Measurements from ENCODE around the gene NFAM1. TPM values are rescaled to one million over a fixed set of nuclear protein-coding genes. Genes with fewer than 3 reads are reported as not detected.

The NFAM1 gene, protein sequence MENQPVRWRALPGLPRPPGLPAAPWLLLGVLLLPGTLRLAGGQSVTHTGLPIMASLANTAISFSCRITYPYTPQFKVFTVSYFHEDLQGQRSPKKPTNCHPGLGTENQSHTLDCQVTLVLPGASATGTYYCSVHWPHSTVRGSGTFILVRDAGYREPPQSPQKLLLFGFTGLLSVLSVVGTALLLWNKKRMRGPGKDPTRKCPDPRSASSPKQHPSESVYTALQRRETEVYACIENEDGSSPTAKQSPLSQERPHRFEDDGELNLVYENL
- 1 to 10 TPM in 1 of 2 donors, under 1 TPM in 1; 0.74 to 3.5 TPM for total RNA-seq

DNA sequence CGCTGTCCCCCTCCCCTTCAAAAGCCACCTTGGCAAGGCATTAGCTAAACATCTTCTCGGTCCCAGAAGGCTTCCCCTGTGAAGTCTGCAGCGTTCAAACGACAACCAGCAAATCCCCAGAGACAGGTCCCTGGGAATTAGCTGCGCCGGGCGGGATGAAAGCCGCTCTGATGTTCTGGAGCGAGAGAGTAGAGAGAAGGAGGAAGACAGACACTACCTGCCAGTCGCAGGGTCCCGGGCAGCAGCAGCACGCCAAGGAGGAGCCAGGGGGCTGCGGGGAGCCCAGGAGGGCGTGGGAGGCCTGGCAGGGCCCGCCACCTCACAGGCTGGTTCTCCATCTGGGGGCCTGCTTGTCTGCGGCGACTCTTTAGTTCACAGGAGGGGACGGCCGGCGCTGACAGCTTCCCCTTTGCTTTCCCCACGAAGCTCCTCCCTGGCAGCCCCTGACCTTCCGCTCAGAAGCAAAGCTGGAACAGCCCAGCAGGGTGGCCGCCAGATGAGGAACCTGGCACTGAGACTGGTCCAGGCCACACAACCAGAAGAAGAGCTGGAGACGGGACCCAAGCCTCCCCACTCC is at the start of gene NFAM1:
NFAM1 (minus strand) TSS at position 384 of the 577 bp plus-strand sequence; CDS start at position 338, 46 bp downstream.
- peaks cover 0 to 9% of the 10 kb centered on the region in 2 donors for H3K4me1 ChIP-seq
- TF ChIP-seq, protein P1, sequence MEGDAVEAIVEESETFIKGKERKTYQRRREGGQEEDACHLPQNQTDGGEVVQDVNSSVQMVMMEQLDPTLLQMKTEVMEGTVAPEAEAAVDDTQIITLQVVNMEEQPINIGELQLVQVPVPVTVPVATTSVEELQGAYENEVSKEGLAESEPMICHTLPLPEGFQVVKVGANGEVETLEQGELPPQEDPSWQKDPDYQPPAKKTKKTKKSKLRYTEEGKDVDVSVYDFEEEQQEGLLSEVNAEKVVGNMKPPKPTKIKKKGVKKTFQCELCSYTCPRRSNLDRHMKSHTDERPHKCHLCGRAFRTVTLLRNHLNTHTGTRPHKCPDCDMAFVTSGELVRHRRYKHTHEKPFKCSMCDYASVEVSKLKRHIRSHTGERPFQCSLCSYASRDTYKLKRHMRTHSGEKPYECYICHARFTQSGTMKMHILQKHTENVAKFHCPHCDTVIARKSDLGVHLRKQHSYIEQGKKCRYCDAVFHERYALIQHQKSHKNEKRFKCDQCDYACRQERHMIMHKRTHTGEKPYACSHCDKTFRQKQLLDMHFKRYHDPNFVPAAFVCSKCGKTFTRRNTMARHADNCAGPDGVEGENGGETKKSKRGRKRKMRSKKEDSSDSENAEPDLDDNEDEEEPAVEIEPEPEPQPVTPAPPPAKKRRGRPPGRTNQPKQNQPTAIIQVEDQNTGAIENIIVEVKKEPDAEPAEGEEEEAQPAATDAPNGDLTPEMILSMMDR (IDR thresholded peaks at IDR 0.05) = no peak
- H3K4me3 ChIP-seq = peak within 1 kb of the TSS in 1 of 2 donors; percentile 18
- H3K9me3 ChIP-seq = no peaks in the 10 kb centered on the region
- no peaks in the 10 kb centered on the region for H3K27me3 ChIP-seq
- no peaks in the 10 kb centered on the region for H3K36me3 ChIP-seq
- peak within 1 kb of the TSS in 1 of 2 donors; percentile 10 for H3K27ac ChIP-seq
- no peak for DNase-seq (ENCODE audit: low spot score)

DNA sequence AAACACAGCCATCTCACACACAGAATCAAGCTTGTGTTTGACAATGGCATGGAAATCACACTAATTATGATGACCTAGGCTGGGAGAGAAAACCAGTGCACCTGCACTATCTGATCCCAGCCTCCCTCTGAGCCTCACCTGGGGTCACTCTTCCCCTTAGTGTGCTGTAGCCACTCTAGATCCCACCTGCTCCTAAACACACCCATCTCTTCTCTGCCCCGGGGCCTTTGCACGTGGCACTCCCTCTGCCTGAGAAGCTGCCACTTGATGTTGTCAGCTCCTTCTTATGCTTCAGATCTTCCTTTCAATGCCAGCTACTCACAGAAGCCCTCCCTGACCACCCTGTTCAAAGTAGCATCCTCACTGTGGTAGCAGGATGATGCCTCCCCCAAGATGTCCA is 42.9 kb upstream of the NFAM1 start:
- TF ChIP-seq, protein P1 (IDR thresholded peaks at IDR 0.05) = no peak
- no peak overlapping the region for H3K27ac ChIP-seq
- no peaks in the 10 kb centered on the region for H3K27me3 ChIP-seq
- H3K36me3 ChIP-seq = no peaks in the 10 kb centered on the region
- H3K9me3 ChIP-seq = no peaks in the 10 kb centered on the region
- no peak for DNase-seq (ENCODE audit: low spot score)
- H3K4me3 ChIP-seq = no peak overlapping the region
- H3K4me1 ChIP-seq = no peaks in the 10 kb centered on the region

DNA sequence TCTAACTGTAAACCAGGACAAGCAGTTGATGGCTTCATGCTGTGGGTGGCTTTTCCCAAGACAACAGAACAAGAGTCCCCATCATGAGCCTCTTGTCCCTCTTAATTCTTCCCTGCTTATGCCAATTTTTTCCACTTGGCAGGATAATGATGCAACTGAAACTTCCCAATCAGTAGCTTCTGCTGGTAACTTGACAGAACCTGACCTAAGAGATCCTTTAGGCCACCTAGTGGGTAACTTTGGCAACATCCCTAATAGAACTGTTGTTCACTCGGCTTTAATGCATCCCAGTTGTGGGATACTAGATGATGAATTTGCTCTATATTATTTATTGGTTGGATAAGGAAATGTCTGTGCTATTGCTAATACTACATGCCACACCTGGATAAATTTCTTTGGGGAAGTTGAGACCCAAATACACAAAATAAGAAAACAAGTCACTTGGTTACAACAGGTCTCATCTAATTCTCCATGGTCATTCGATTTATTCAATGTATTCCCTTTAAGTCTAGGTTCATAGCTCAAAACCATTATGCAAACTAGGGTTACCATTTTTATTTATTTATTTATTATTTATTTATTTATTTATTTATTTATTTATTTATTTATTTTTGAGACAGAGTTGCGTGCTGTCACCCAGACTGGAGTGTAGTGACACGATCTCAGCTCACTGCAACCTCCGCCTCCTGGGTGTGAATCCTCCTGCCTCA is 41.4 kb upstream of the NFAM1 start:
- TF ChIP-seq, protein P1 (IDR thresholded peaks at IDR 0.05) = peak in 1 of 2 donors; percentile 59
- no peaks in the 10 kb centered on the region for H3K36me3 ChIP-seq
- DNase-seq (ENCODE audit: low spot score) = no peak
- no peak overlapping the region for H3K27ac ChIP-seq
- no peaks in the 10 kb centered on the region for H3K9me3 ChIP-seq
- H3K4me1 ChIP-seq = no peaks in the 10 kb centered on the region
- no peak overlapping the region for H3K4me3 ChIP-seq
- no peaks in the 10 kb centered on the region for H3K27me3 ChIP-seq

DNA sequence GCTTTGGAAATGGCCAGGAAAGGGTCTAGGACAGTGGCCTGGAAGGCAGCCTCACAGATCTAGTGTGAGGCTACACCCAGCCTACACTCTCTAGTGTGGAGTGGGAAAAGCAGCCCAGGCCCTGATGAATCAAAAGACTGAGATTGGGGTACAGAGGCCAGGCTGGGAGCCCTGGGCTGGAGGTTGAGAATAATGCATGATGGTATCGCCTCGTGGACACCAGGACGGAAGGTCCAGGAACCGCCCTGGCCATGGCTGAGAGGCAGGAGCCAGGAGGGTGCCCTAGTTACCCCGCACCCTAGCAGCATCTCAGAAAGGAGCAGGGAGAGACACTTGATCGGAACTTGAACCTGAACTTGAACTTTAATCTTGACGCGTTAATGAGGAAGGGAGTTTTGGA is 40.5 kb upstream of the NFAM1 start:
- TF ChIP-seq, protein P1 (IDR thresholded peaks at IDR 0.05) = no peak
- Histone ChIP-seq H3K4me3 (no peak overlapping the region), H3K36me3 (no peaks in the 10 kb centered on the region), H3K4me1 (no peaks in the 10 kb centered on the region), H3K27ac (no peak overlapping the region), H3K27me3 (no peaks in the 10 kb centered on the region), H3K9me3 (no peaks in the 10 kb centered on the region)
- no peak for DNase-seq (ENCODE audit: low spot score)

DNA sequence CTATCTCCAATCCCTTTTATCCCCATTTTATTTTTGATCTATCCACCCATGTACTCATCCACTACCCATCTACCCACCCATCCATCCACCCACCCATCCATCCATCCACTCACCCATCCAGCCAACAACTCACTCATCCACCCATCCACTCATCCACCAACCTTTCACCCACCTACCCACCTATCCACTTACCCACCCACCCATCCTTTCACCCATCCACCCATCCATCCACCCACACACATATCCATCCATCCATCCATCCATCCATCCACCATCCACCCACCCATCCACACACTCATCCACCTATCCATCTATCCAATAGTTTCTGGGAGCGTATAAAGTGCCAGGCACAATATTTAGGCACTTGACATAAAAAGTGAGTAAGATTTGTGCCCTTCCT is 39.2 kb upstream of the NFAM1 start:
- Histone ChIP-seq H3K27me3 (no peaks in the 10 kb centered on the region), H3K27ac (no peak overlapping the region), H3K4me1 (no peaks in the 10 kb centered on the region), H3K36me3 (no peaks in the 10 kb centered on the region), H3K9me3 (no peaks in the 10 kb centered on the region), H3K4me3 (no peak overlapping the region)
- TF ChIP-seq, protein P1 (IDR thresholded peaks at IDR 0.05) = no peak
- no peak for DNase-seq (ENCODE audit: low spot score)
